Right forelimb (tissue), 1 donor: ENCODE data around the gene UBASH3A.

Experiments
- DNase-seq: peaks from one replicate; pipeline ENCODE4 v3.0.0-alpha.2; 2018

UBASH3A gene

DNA sequence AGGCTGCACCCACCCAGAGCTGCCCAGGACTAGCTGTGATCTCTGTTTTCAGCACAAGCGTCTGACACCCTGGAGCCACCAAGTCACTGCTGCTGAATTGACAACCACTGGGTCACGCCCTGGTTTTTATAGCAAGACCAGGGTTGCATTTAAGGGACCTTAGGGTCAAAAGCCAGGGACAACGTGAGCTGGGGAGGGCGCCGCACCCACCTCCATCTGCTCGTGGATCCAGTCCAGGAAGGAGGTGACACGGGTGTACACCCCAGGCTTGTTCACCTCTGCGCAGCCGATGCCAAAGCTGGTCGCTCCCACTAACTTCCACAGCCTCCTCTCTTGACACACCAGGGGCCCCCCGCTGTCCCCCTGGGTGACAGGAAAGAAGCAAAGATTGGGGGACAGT is 28.2 kb upstream of the UBASH3A start:
- no peak for DNase-seq

DNA sequence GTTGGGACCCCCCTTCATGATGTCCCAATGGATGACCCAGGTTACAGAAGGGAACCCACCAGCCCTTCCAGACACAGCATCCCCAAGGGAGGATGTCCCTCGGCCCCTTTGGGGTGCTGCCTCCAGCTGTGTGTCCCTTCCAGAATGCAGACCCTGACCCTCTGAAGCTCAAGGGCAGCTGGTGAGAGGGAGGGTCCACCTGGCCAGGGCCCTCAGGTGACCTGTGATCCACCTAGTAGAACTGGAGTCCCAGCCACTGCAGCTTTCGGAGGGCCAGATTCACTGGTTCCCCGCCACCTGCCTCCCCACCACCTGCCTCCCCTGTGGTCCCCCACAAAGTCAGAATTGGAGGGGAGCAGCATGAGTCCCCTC is 27.8 kb upstream of the UBASH3A start:
- no peak for DNase-seq

DNA sequence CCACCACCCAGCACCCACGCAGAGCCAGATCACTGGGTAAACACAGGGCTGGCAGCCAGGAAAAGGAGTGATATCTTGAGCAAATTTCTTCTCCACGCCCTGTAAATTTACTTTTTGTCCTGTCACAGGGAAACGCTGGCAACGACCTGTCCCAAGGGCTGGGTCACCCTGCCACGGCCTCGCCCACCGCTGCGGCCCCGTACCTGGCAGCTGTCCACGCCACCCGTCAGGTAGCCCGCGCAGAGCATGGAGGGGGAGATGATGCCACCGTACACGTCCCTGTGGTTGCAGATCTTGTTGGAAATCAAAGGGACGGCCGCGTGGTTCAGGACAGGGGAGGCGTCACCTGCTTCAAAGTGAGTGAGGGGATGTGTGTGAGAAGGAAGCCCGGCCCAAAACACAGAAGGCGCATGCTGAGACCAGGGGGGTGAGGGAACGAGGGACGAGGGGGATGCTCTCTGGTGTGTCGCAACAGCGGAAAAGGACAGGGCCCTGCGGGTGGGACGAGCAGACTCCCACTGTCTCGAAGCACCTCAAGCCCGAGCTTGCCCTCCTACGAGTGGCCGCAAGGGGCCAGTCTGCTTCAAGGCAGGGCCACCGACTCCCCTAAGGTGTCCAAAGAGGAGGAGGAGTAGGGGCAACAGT is 27.2 kb upstream of the UBASH3A start:
- no peak for DNase-seq

DNA sequence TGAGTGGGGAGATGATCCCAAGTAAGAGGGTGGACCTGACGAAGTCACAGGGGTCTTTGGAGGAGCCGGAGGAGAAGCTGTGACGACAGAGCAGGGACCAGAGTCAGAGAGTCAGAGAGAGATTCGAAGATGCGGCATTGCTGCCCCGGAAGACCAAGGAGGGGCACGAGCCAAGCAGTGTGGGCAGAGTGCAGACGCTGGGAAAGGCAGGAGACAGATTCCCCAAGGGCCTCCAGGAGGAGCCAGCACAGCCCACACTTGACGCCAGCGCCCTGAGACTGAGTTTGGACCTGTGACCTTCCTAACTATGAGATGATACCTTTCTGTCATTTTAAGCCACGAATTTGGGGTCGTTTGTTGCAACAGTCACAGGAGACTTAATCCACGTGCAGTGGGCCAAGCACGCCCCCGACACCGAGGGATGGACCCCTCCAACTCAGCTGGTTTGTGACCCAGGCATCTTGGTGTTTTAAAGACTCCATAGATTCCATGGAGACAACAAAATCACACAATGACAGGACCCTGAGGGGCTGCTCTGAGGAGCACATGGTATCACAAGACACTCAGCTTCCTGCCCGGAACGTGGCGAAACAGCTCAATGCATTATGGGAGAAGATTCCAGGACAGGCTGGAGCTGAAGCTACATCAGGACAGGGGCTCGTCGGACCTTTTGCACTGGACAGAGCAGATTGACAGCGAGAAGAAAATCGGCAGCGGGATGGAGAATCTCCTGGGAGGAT is 26.3 kb upstream of the UBASH3A start:
- DNase-seq = no peak

DNA sequence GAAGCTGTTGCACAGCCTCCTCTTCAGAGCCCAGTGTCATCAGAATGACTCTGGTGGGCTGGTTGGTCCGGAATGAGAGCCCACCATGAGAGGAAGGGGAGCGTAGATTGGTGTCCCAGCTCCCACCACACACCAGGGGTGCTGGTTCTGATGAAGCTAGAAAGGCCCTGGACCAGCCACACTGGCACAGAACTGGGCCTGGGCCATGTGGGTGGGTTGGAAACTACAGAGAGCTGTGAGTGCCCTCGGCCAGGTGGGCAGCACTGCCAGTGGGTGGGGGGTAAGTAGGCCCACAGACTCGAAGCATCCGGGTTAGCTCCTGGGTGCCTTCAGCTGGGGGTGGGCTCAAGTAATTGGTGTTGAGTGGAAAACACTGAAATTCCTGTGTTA is 25.8 kb upstream of the UBASH3A start:
- DNase-seq = no peak

DNA sequence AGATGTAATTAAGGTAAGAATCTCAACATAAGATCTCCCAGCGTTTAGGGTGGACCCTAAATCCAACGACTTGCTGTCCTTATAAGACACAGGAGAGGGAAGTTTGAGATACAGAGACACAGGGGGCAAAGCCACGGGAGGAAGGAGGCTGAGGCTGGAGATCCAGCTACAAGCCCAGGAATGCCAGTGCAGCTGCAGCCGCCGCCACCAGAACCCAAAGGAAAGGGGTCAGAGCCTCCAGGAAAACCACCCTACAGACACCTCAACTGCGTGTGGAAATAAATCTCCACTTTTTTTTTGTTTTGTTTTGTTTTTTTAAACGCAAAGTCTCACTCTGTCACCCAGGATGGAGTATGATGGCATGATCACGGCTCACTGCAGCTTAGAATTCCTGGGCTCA is 25.3 kb upstream of the UBASH3A start:
- DNase-seq = no peak

DNA sequence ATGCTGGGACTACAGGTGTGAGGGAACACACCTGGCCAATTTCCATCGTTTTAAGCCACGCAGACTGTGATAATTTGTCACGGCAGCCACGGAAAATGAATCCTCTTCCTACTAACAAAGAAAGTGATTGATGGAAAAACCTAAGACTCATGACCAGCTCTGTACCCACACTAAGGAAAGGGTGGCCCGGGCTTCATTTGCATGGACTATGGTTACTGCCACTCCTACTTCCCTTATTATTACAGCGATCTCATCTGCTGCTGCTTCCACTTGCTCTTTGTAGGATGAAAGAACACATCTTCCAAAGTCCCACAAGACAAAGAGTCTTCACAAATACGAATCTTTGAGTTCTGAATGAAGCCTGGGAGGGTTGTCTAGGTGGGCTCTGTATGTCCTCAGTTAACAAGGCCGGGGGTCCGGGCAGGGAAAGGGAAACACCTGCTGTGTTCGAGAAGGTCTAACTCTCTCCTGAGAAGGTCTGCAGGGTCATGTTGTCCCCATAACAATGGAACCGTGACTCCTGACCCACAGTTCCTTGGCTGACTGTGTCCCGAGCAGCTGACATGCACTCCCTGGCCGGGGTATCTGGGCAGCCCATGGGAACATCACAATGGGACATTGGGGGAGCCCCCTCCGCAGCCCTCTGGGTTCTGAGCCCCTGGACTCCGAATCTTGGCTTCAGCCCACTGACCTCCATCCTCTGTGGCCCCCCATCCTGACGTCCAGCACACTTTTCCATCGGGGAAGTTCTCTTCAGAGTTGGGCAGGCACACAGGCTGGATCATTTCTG is 24.1 kb upstream of the UBASH3A start:
- DNase-seq = no peak

DNA sequence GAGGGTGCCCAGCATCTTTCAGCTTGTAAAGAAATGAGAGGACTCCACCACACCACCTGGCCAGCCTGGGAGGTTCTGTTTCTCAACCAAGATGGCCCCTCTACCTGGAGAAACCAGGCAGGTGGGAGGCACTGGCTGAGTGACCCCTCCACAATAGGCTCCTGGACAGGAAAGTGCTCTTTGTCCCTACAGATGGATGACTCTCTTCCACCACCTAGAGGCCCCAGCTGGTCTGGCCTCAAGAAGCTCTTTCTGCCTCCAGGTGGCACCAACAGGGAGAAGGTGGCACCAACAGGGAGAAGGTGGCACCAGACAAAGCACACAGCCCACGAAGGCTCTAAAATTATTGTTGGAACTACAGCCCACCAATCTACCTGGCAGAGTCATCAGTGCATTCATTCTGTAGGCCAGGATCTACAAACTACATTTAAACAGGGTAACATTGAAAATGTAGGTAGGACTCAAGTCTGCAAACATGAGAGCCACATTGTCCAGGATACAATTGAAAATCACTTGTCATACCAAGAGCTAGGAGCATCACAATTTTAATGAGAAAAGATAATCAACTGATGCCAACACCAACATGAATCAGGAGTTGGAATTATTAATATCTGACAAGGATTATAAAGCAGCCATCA is 22.2 kb upstream of the UBASH3A start:
- DNase-seq = no peak

DNA sequence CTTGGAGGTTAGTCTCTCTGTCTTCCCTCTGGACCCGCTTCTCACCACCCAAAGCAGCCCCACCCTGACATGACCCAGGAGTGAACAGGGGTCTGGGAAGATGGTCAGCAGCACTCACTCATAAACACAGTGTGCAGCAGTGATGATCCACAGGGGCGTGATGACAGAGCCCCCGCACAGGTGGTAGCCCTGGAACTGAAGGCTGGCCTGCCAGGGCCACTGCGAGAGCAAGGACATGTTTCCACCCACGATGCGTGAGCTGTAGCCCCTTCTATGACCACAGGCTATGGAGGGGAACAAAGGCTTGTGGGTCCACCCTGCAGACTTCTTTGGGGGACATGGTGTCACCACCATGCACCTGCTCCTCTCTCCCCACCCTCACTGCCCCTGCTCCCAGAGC is 20.8 kb upstream of the UBASH3A start:
- no peak for DNase-seq

DNA sequence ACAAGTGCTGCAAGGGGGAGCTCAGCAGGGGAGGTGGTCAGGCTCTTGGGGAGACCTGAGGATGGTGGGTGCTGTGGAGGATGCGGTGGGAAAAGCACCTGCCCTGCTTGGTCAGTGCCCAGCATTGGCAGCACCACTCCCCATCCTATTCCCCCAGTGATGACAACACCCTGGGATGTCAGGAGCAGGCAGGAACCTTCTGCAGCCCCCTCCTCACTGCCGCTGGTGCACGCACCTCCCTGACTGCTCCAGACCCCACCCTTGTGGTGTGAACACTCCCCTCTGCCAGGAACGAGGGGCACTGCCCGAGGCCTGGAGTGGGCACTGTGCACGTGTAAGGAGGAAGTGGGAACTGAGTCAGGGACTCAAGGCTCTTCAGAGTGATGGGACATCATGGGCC is 20.4 kb upstream of the UBASH3A start:
- DNase-seq = no peak

DNA sequence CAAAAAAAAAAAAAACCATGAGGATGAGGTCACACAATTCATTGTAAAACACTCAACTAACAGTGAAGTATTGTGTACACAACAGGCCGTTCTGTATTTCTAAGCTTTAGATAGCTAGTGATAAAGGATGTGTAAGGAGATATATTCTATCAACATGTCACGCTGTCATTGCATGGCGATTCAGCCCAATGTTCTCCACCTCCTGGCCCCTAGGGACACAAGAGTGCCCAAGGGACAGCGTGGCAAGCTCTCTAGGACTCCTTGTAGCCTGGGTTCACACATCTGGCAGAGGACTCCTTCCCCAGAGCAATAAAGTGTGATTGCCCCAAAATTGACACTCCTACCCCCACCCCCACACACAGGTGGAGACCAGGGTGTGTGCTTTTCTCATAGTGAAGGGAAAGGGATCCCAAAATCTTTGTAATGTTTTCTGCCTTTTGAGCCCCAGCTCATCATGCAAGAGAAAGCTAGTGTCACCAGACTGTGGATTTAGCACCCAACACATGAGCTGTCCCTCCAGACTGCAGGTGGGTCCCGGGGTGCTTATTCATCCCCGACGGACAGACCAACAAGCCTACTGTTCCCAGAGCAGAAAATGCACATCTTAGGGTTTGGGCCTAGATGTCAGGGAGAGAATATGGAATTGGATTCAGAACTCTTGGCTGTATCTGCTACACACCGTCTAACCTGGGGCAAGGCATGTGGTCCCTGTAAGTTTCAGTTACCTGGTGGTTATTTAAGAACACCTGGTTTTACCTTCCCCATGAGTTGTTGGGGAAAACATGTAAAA is 19.4 kb upstream of the UBASH3A start:
- DNase-seq = no peak

DNA sequence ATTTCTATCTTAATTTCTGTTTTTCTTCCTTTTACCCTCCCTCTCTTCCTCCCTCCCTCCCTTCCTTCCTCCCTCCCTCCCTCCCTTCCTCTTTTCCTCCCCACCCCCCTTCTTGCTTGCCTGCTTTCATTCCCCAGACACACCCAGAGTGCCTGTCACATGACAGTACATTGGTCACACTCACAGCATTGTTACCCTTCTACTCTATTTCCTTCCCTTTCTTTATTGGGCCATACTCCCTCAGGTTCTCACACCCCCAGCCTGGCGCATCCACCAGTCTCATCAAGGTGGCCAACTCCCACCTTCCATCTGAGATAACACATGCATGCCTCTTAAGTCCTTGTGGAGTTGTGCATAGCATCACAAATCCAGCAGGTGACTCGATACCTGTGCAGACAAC is 18.7 kb upstream of the UBASH3A start:
- DNase-seq = no peak

DNA sequence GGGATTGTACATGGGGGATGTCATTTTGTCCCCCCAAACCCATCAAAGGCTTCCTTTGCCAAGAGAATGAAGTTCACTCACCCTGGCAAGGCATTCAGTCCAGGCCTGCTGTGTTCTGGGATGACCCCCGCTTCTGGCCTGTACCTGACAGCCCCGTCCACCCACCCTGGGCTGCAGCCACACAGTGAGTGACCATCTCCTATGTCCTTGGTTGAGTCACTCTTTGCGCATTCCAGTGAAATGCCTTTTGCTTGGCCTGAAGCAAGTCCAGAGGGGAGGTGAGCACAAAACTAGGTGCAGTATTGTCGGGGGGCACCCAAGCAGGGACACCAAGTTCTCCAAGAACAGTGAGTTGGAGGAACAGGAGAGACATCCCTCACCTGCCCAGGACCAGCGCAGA is 18.1 kb upstream of the UBASH3A start:
- DNase-seq = no peak

DNA sequence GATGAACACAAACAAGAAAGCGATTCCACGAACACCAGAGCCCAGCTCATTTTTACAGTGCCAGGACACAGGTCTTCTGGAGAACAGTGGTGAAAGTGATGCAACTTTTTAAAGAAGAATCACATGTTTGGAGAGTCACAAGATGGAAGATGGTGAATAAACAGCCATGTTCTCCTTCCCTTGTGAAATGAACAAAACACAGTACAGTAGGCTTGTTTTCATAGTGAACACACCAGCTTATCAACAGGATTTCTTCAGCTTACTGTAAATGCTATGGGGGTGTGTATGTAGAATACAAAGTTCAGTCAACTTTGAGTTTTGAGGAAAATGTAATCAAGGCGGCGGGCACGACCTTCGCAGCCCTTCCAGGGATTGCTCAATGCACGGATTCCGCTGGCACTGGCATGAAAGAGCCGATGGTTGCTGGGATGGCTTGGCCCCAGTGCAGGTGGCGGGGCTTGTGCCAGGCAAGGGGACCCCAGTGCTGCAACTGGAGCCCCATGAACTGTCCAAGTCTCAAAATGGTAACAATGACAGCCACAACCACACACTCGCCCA is 17.6 kb upstream of the UBASH3A start:
- DNase-seq = no peak

DNA sequence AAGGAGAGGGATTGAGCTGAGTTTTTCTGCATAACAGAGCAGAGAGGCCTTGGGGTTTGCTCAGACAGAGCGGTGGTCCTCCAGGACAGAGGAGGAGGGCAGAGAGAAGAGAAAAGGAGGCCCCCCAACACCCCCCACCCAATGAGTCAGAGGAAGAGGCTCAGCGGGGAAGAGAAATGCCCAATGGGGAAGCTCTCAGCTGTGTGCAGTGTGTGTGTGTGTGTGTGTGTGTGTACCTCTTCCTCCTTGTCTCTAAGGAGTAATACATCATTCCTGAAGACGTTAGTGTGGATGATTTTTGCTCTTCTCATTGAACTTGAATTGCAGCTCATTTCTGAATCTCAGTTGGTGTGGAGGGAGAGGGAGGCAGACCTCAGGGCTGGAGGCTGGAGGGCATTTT is 16.5 kb upstream of the UBASH3A start:
- DNase-seq = no peak

DNA sequence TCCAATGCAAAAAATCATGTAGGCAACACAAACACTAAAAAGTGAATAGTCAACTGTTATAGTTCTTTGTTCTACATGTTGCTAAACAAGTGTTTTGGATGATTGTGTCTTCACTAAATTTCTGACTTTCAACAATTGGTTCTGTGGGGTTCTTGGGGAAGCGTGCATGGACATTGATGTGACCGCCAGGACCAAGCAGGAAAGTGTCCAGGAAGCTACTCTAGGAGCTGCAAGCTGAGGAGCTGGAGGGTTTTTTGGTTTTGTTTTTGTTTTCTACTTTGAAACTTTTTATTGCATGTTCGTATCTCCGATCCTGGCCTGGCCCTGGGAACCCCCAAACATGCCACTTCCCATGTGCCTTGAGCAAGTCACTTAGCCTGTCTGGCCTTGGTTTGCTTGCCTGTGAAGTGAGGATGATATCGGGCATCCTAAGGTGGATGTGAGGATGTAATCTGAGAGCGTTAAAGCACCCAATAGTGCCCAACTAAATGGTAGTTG is 15.8 kb upstream of the UBASH3A start:
- no peak for DNase-seq

DNA sequence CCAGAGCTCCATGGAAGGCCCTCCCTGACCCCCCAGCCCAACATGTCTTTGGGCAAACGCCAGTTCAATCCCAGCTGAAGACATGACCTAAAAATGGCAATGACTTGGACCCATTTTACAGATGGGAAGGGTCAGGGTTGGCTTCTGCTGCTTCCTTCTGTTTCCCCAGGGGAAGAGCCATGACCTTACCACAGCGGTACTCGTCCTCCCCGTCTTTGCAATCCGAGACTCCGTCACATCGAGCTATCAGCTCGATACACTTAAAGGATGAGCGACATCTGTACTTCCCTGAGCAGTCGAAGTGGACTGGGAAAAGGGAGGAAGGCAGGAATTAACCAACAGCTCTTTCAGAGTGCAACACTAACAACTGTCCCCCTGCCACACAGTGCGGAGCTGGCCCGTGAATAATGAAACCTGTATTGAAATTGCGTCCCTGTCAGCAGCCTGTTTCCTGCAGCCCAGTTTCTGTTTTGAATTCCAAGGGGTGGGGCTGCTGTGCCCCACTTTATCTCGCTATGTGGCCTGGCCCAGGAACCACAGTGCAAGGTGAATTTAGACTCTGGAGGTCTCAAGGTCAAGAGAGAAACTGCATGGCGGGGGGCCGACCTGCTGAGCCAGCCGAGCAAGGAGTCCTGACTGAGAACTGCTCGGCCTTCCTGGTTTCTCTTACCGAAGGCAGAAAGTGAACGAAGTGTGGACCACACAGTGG is 14.8 kb upstream of the UBASH3A start:
- no peak for DNase-seq

DNA sequence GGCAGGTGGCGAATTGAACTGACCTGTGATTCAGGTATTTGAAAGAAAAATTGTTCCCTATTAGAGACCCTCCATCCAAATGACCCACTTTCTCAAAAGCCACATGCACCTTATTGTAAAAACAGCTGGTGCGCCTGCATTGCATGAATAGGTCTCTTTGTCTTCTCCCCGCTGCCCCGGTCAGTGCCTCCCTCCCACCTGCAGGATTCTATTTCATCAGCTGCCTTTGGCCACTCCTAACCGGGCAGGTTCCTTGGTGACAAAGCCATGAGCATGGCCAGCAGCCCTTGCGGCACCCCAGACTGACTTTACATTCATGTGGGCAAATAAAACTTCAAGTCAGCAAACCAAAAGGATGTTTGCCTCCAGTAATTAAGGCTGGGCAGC is 14.3 kb upstream of the UBASH3A start:
- no peak for DNase-seq

DNA sequence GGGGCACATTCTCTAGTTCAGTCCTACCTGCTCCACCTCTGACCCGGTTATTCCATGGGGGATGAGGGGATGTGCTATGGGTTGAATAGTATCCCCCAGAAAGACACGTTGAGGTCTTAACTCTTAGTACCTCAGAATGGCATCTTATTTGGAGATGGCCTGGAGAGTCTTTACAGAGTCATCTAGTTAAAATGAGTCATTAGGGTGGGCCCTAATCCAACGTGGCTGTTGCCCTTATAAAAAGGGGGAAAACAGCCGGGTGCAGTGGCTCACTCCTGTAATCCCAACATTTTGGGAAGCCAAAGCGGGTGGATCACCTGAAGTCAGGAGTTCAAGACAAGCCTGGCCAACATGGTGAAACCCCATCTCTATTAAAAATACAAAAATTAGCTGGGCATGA is 13.5 kb upstream of the UBASH3A start:
- no peak for DNase-seq

DNA sequence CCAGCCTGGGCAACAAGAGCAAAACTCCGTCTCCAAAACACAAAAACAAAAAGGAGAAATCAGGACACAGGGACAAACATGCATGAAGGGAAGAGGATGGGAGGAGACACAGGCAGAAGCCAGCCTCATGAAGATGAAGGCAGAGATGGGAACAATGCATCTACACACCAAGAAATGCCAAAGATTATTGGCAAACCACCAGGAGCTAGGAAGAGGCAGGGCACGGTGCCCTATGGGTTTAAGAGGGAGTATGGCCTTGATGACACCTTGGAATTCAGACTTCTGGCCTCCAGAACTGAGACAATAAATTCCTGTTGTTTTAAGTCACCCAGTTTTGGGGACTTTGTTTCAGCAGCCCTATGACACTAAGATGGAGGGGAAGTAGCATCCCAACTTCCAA is 13.0 kb upstream of the UBASH3A start:
- no peak for DNase-seq

DNA sequence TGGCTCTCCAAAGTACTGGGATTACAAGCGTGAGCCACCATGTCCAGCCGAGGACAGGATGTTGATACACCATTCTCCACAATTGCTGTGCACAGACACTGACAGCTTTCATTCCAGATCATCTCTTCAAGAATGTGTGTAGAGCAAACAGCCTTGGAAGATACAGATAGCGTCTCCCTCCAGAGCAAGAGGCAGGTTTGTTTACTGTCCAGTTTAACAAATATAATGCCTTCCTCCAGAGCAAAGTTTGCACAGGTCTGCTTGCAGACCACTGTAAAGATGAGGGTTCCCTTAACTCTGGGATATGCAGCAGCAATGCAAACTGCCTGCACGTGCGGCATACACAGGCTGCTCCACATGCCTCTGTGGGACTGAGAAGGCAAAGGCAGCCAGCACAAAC is 12.4 kb upstream of the UBASH3A start:
- no peak for DNase-seq
